IPS-11a (cell line): ENCODE data around the gene SLMAP.
A peak's percentile ranks its signal among the peaks of the same experiment; 100 is the strongest.

Experiments
- H3K4me3 ChIP-seq: one replicate; pipeline ENCODE4 v1.5.1; 2013; ENCODE audit warnings: low read depth, low read length, control low read depth

Gene SLMAP

DNA sequence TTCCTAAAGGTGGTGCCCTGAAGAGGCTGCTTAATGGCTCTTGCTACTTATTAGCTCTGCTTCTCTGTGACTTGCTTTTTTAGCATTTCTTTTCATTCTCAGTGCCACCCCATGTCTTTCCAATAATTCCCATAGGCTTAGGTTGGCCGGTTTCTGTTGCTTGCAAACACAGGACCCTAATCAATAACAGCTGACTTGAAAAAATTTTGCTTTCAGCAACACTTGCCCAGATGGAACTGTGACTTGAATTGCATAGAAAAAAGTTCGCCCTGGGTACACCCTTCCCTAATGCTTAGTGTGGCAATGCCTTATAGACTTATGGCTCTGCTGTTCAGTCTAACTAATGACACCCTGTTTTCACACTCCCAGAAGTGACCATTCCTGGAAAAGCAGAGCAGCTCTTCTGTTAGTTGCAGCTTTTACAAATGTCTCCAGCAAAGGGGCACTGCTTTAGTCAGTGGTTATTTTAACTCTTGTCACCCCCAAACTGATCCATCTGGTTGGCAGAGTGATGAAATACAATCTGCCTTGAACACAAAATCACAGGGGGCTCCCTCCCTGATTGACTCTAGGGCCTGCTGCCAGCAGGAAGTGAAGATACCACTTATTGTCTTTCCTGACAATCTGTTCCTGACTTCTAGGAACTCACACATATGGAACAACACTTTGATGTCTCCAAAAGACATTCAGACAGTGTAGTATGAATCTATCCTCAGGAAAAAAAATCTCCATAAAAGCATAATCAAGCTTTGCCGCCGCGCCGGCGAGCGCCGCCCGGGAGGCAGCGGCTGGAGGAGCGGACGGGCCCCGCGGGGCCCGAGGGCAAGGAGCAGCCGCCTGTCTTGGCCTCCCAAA is 9.7 kb upstream of the SLMAP start:
- no peak overlapping the region for H3K4me3 ChIP-seq

DNA sequence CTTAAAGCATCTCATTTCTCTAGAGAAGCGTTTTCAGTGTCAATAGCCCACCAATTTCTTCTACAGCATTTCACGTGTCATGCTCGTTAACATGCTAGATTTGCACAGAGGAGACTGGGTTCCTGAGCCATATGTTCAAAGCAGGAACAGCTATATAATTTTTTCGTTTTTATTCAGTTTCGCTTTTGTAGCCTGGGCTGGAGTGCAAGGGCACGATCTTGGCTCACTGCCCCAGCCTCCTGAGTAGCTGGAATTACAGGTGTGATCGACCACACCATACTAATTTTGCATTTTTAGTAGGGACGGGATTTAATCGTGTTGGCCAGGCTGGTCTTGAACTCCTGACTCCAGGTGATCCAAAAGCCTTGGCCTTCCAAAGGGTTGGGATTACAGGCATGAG is 6.6 kb upstream of the SLMAP start:
- no peak overlapping the region for H3K4me3 ChIP-seq

DNA sequence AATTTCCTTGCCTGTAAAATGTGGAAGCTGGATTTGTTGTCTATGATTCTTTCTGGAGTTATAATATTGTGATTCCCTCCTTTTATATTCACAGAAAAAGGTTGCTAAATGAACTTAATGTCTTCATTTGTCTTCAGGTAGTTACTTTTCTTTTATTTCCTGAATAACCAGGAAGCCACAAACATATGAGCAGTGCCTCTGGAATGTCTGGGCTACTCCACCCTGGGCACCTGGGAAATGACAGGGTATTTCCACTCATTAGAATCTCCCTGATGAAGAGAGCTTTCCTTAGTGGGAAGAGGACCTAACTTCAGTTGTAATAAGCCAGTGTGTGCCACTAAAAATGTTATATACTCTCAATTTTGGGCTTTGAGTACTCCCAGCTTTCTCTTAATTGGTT is 3.8 kb upstream of the SLMAP start:
- H3K4me3 ChIP-seq: no peak overlapping the region

DNA sequence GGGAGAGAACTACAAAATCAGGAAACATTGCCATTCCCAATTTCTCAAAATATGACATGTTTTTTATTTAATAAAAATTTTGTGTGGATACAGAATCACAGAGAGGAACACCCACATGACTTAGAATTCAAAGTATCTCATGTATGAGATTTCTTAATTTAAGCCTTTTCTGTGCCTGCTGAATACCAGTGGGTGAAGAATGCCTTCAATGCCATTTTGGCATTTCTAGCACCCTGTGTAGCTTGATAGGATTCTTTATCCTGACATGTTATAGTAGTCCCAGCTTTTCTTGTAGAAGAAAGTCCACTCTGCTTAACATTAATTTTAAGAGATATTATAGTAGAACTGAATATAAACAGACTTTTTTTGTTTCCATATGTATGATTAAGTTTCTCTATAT is 3.1 kb upstream of the SLMAP start:
- no peak overlapping the region for H3K4me3 ChIP-seq

DNA sequence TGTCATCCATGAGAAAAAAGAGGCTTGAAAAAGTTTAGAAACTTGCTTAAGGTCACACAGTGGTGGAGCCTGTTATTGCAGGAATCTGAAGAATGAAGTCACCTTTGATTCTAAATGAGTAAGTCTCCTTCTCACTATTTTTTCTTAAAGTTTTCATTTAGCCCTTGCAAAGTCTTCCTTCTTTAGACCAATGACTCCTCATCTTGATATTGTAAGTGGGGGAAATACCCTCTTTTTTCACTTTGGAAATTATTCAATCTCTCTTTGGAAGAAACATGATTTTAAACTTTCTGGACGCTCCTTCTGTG is 787 bp upstream of the SLMAP start:
- H3K4me3 ChIP-seq: peak overlapping the region; percentile 83

GRCh38 chr3:57756528-57757401 is 656 bp downstream of the SLMAP start:
- H3K4me3 ChIP-seq: peak overlapping the region; percentile 83

- H3K4me3 ChIP-seq: peak overlapping the region; percentile 83
Observed at GRCh38 chr3:57757642-57758297, 1.7 kb downstream of the SLMAP start.

DNA sequence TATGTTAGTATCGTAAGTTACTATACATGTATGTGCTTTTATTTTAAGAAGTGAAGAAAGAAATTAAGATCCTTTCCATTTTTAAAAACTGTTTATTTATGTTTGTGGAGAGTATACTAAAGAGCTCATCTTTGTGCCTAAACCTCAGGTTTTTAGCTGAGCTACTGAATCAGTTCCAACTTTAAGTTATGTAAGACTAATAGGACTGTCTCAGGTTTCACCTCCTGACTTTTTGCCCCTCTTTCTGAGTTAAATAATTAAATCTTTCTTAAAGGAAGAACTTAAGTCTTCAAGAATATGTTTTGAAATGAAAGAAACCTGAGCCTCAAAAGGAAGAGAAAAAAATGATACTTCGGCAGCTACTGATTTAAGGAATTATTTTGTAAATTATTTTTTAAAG is 2.6 kb downstream of the SLMAP start:
- H3K4me3 ChIP-seq: peak overlapping the region; percentile 83

DNA sequence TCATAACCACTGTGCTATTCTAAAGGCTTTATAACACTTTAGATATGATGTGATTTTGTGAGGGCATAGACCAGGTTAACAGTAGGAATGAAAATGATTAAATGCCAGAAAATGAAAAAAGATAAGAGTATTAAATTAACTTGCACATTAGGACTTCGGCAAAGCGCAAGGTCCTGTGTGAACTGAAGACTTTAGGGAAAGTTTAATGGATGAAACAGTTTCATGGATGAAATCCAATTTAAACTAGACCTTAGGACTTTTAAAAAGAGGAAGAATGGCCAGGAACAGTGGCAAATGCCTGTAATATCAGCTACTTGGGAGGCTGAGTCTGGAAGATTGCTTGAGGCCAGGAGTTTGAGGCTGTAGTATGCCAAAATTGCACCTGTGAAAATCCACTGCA is 8.7 kb downstream of the SLMAP start:
- no peak overlapping the region for H3K4me3 ChIP-seq

DNA sequence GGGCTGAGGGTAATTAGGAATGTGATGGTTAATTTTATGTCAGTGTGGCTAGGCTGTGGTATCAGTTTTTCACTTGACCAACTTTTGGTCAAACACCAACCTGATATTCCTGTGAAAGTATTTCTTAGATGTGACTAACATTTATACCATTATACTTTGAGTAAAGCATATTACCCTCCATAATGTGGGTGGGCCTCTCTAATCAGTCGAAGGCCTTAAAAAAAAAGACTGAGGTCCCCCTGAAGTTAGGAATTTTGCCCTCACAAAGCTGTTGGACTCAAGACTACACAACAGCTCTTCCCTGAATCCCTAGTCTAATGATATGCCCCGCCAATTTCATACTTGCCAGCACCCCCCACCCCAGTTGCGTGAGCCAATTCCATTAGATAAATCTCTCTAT is 12.5 kb downstream of the SLMAP start:
- no peak overlapping the region for H3K4me3 ChIP-seq

GRCh38 chr3:57770009-57770827 is 14.1 kb downstream of the SLMAP start:
- no peak overlapping the region for H3K4me3 ChIP-seq

DNA sequence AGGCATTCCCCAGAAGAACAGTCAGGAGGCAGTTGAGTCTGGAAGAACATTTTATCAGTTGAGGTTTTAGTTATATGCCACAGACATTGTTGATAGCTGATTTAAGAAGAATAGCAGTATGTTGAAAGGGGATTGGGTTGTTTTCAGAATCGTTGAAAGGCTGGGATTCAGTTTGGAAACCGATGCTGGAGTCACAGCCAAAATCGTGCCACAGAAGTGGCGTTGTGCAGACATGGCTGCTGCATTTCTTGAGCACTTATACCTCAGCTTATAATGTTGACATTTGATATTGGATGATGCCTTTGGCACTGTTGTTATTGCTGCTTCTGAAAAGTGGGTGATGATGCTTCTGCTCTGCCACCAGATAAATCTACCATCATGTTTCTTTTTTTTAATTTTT is 16.1 kb downstream of the SLMAP start:
- no peak overlapping the region for H3K4me3 ChIP-seq

DNA sequence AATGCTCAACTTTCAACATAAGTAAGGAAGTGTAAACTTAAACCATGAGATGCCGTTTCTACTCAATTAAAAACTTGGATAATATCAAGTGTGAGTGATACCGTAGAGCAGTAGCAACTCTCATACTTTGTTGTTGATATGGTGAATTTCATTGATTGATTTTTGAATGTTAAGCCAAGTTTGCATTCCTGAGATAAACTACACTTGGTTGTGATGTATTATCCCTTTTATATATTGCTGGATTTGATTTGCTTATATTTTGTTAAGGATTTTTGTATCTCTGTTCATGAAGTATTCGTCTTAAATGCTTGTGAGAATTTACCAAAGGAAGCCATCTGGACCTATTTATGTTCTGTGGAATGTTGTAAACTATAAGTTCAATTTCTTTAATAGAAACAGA is 21.7 kb downstream of the SLMAP start:
- no peak overlapping the region for H3K4me3 ChIP-seq

DNA sequence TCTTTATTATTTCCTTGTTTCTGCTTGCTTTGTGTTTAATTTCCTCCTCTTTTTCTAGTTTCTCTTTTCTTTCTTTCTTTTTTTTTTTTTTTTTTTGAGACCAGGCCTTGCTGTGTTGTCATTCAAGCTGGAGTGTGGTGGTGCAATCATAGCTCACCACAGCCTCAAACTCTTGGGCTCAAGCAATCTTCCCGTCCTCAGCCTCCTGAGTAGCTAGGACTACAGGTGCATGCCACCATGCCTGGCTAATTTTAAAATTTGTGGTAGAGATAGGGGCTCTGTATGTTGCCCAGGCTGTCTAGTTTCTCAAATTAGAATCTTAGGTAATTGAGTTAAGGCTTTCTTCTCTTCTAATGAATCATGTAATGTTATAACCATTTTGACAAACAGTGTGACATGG is 22.4 kb downstream of the SLMAP start:
- no peak overlapping the region for H3K4me3 ChIP-seq

GRCh38 chr3:57779666-57780065 is 23.6 kb downstream of the SLMAP start:
- no peak overlapping the region for H3K4me3 ChIP-seq

DNA sequence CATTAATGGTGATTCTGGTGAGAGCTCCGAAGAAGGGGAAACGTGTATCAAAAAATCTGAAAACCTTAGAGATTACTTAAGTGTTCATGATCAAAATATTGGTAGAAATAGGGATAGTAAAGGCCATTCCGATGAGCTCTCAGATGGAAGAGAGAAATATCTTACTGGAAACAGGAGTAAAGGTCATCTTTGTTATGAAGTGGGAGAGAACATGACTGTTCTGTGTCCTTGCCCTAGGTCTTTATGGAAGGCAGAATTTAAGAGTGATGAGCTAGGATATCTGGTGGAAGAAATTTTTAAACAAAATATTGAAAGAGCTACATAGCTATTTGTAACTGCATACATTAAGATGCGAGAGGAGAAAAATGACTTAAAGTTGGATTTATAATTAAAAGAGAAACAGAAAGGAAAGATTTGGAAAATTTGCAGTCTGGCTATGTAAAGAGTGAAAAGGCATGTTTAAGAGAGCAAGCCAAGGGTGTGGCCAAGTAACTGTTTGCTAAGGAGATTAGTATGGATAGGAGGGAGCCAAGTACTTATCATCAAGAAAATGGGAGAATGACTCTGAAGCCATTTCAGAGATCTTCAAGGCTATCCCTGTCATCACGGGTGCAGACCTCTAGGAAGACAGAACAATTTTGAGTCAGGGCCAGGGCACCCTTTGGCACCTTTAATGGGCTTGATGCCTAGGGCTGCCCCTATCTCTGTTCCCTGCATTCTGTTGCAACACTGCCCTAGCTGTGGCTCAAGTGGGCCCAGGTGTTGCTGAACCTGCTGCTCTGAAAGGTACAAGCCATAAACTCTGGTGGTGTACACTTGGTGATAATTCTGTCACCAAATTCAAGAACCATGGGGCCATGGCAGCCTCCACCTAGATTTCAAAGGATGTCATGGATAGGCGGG is 27.3 kb downstream of the SLMAP start:
- no peak overlapping the region for H3K4me3 ChIP-seq

DNA sequence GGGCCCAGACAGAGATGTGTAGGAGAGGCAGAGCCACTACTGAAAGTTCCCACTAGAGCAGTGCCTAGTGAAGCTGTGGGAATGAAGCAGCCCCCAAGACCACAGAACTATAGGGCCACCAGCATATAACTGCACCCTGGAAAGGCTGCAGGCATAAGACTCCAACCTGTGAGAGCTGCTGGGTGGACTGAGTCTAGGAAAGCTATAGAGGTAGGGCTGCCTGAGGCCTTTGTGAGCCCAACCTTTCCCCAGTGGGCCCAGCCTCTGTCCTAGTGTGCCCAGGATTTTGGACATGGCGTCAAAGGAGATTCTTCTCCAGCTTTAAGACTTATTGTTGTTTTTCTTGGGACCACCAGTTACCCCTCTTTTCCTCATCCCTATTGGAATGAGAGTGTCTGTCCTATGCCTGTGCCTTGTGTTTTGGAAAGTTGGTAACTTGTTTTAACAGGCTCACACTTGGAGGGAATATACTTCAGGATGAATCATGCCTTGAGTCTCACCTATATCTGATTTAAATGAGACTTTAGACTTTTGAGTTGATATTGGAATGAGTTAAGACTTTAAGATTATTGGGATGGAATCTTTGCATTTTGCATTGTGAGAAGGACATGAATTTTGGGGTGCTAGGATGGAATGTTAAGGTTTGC is 28.1 kb downstream of the SLMAP start:
- no peak overlapping the region for H3K4me3 ChIP-seq

DNA sequence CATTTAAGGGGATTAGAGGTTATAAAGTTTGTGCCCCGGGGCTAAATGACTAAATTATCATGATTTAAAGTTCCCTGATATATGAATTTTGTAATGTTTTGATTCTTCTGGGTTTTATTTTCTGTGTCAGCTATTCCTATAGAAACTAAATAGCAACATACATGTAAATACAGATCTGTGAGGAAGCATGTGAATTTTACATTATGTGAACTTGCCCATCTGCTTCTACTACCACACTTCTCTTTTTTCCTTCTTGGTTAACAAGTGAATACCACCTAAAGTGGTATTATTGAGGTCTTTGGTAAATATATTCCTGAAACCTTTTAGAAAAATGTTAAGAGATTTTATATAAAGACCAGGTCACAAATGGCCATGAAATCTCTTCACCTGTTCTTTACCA is 29.3 kb downstream of the SLMAP start:
- no peak overlapping the region for H3K4me3 ChIP-seq

DNA sequence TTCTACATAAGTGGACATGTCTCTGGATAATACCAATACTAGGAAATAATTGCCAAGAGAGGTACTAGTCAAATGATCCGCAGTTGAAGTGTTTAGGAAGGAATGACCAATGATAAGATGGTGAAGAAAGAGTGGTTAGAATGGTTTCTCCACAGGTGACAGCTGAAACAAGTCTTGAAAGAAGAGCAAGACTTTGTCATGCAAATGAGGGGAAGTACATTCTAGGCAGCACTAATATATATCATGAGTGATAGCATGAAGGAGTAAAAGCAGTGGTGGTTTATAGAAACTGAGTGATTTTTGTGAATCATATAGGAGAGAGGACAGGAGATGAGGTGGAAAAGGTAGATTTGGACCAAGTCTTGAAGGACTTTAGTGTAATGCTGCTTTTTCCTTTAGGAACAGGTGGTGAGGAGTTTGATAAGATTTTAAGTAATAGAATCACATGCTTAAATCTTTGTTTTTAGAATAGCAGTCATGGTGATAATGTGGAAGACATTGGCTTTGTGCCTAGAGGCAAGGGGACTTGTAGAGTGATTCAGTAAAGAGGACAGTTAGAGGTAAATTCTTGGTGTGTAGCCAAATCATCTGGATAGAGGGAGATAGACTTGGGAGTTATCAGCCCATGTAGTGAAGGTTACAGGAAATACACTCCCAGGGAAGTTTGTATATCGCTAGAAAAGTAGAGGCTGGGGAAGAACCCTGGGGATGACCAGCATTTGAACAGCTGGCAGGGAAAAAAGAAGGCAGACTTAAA is 31.9 kb downstream of the SLMAP start:
- H3K4me3 ChIP-seq: no peak overlapping the region
